Omental fat pad (tissue), 4 donors: ENCODE results near the gene HOXA9. TPM values are rescaled to one million over a fixed set of nuclear protein-coding genes. Genes with fewer than 3 reads are reported as not detected.

ENCODE experiments used
- ATAC-seq: fragments of 150-250 bp; one replicate; pipeline ENCODE4 v1.9.1; 2016; ENCODE audit warnings: mild to moderate bottlenecking, moderate library complexity; ENCODE audit not compliant: low FRiP score
- DNase-seq: peaks from one replicate; pipeline ENCODE4 v3.0.0-alpha.2; 2019; ENCODE audit warnings: low spot score
- total RNA-seq, 4 donors: library from RNA; depleted of rRNA; stranded (reverse); fragments of >200 nt; gene quantifications; one replicate each; pipeline ENCODE4 v1.1.0, GENCODE V29; 2016
- TF ChIP-seq, protein P1 (sequence below), 3 donors: fragments of 450-650 bp; IDR thresholded peaks; one replicate each; pipeline ENCODE4 v1.5.1; 2016 to 2017; ENCODE audit warnings: antibody characterized with exemption in 3 of 3, mild to moderate bottlenecking in 3 of 3, moderate library complexity in 2 of 3

The HOXA9 gene
- total RNA-seq, 4 donors from 2014 or later = 0.19 to 2.4 (median 1.0) TPM; not detected in 1

DNA sequence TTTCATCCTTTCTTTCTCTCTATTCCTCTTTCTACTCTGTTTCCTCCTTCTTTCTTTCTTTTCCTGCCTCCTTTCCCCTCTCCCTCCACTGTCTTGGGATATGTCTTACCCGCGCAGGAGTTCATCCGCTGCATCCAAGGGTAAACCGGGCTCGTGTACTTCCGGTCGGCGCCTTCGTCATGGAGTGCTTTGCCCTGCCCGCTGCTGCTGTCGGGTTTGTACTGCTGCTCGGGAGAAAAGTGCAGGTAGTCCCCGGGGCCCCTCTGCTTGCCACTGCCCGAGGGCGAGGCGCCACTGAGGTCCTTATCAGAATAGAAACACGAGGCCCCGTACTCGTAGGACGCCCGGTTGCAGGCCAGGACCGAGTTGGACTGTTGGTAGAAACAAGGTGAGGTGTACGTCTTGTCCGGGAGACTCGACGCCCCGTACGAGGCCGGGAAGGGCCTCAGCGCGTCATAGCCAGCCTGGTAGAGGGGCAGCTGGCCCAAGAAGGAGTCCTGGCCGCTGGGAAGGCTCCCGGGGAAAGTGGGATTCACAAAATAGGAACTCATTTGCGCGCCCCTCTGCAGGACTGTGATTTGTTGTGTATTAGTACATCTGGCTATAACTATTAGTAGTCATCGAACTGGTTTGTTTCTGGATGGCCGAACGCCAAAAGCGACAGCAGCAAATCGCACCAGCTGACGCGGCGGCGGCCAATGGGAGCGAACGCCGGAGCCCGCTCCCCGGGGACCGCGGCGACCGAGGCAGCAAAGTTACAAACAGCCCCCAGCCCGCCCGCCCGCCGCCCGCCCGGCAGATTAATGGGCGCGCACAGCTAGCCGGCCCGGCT, 17.9 kb downstream of the HOXA9 start, which contains the start of gene HOXA6:
TSS of gene HOXA6 (minus strand) at position 576 of the 832 bp plus-strand sequence. CDS start at position 551, 25 bp downstream.
- ATAC-seq (no peak), DNase-seq (peak; percentile 63)
- TF ChIP-seq, protein P1, sequence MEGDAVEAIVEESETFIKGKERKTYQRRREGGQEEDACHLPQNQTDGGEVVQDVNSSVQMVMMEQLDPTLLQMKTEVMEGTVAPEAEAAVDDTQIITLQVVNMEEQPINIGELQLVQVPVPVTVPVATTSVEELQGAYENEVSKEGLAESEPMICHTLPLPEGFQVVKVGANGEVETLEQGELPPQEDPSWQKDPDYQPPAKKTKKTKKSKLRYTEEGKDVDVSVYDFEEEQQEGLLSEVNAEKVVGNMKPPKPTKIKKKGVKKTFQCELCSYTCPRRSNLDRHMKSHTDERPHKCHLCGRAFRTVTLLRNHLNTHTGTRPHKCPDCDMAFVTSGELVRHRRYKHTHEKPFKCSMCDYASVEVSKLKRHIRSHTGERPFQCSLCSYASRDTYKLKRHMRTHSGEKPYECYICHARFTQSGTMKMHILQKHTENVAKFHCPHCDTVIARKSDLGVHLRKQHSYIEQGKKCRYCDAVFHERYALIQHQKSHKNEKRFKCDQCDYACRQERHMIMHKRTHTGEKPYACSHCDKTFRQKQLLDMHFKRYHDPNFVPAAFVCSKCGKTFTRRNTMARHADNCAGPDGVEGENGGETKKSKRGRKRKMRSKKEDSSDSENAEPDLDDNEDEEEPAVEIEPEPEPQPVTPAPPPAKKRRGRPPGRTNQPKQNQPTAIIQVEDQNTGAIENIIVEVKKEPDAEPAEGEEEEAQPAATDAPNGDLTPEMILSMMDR (IDR thresholded peaks at IDR 0.05) = no peak

DNA sequence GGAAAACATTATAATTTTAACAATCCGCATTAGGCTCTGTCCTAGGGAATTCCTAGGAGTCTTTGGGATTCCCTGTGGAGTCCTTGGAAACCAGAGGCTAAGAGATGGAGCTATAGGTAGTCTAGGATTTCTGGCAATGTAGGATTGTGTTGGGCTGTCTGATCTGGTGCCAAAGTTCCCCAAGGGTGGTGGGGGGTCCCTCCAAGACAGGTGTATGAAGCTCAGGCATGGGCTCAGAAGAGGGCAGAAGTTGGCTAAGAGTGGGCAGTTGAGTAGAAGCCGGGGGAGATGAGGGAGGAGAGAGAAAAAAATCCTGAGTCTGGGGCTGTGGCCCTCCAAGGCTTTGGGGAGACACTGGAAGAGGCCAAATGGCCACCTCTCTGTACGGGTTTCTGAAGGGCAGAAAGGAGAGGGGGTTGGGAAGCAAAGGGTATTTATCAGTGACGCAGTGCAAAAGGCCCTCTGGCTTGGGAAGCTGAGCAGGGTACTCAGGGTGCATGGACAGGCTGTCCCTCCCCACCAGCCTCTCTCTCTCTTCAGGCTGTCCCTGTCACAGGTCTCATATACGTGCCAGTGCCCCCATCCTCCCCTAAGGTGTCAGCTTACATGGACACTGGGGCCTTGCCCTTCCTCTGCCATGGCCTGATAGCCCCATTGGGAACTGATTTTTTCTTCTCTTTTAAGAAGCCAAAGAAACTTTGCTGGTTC, 18.7 kb downstream of the HOXA9 start:
- DNase-seq (peak; percentile 21), ATAC-seq (no peak)
- TF ChIP-seq, protein P1 (IDR thresholded peaks at IDR 0.05) = no peak

DNA sequence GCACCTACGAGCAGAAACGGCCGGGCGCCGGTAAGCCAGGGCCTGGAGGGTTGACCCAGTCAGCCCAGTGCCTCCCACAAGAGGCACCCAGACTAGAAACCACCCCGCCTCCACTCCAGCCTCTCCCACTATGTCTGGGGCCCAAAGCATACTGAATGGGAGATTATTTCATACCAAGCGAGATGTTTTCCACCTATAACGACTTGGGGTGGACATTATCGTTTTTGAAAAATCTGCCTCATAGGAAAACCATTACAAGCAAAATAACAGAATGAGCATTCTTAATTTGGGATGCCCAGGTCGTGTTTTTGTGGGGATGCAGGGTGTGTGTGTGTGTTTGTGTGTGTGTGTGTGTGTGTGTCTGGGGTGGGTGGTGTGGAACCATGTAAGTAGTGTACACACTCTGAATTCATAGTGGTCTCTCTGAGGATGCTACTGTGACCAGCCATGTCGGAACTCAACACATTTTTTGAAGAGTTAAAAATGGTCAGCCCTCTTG, 19.4 kb downstream of the HOXA9 start:
- TF ChIP-seq, protein P1 (IDR thresholded peaks at IDR 0.05) = no peak
- ATAC-seq (no peak), DNase-seq (no peak)

DNA sequence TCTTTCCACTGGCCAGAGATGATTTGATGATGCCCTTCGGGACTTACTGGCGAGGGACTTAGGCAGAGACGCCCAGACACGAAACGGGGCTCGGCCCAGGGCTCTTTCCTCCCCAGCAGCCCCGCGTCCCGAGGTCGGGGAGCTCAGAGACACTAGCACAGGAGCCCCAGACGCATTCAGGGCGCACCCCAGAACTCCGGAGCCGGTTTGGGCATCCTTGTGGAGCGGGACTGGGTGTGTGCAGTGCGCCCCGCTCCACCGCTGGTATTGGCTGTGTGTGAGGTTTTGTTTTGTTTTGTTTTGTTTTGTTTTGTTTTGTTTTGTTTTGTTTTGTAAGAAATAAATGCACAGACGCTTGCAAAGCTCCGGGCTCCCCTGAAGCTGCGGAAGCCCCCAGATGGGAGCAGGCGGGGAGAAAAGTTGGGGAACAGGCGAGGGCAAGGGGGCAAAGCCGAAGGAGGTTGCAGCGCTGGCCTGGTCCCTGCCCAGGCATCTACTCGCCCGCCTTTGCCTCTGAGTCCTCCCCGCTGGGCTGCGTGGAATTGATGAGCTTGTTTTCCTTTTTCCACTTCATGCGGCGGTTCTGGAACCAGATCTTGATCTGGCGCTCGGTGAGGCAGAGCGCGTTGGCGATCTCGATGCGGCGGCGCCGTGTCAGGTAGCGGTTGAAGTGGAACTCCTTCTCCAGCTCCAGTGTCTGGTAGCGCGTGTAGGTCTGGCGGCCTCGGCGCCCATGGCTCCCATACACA, 20.0 kb downstream of the HOXA9 start:
- DNase-seq (peak; percentile 21), ATAC-seq (no peak)
- TF ChIP-seq, protein P1 (IDR thresholded peaks at IDR 0.05) = no peak

DNA sequence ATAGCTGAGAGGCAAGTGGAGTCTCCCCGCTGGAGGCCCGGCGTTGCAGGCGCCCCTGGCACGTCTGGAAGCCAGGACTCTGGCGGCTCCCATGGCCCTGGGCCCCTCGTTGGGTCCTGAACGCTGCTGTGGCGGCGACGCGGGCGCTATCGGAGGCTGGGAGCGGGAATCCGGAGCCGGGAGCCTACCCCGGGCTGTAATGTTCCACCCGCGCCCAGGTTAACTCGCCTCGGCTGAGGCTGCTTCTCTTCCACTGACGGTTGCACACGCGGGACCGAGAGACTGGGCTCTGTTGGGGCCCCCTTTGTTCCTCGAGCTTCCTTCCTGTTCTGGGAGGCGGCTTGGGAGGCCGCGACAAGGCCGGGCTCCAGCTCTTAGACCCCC, 20.6 kb downstream of the HOXA9 start:
- ATAC-seq (no peak), DNase-seq (peak; percentile 21)
- TF ChIP-seq, protein P1 (IDR thresholded peaks at IDR 0.05) = no peak

DNA sequence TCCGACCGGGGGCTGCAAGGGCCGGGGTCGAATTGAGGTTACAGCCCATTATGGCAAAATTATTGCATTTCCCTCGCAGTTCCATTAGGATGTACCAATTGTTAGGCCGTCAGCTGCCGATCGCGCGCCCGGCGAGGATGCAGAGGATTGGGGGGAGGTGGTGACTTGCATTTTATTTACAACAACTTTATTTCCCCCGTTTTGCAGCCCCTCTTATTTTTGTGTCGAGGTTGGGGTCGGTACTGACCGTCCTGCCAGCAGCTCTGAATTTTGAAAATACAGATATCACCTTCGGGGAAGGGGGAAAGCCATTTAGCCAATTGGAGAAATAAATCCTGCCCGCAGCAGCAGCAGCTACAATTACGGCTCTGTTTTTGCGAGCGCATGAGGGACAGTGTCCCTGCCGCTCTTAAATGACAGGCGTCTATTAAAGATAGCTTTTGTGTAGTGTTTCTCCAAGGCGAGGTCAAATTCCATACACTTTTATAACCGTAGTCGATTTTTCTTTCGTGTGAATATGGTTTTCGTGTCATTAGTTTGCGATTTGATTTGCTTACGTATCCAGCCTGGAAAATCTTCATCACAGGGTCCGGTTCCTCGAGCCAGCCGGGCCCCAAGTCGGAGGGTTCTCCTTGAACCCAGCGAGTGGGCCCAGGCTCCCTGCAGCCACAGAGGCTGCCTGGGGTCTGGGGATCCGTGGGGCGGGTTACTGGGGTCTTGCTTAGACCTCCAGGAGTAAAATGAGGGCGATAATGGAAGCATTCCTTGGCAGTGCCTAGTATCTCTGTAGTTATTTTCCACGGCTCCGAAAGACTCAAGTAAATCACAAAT, 21.2 kb downstream of the HOXA9 start:
- no peak for ATAC-seq
- TF ChIP-seq, protein P1 (IDR thresholded peaks at IDR 0.05) = peak in 1 of 3 donors; percentile 89
- peak; percentile 21 for DNase-seq
